Stomach (tissue), 19 donors: ENCODE data around the gene MAP3K14. TPM values are rescaled to one million over a fixed set of nuclear protein-coding genes. Genes with fewer than 3 reads are reported as not detected.
A peak's percentile ranks its signal among the peaks of the same experiment; 100 is the strongest.

ENCODE experiments used
- DNase-seq, 2 donors: peaks; one replicate each; pipeline versions ENCODE4 v3.0.0 to v3.0.0-alpha.2; 2013 to 2019
- H3K27ac ChIP-seq, 5 donors: fragments of 200-600 bp in 4 of 5; sonication (generic) in 4 of 5; one replicate each; pipeline ENCODE4 v1.5.1; 2013 to 2019; ENCODE audit warnings: mild to moderate bottlenecking in 1 of 5, moderate library complexity in 1 of 5
- H3K27me3 ChIP-seq, 3 donors: fragments of 200-600 bp; sonication (generic); one replicate each; pipeline ENCODE4 v1.5.1; 2017 to 2019; ENCODE audit warnings: mixed run types in 1 of 3
- H3K36me3 ChIP-seq, 4 donors: fragments of 200-600 bp; sonication (generic); 1 replicate in 3 of 4; 2 replicates in 1 of 4; pipeline ENCODE4 v1.5.1; 2016 to 2019
- H3K4me1 ChIP-seq, 4 donors: fragments of 200-600 bp; sonication (generic); one replicate each; pipeline ENCODE4 v1.5.1; 2016 to 2019
- H3K4me3 ChIP-seq, 4 donors: fragments of 200-600 bp; sonication (generic) in 3 of 4; one replicate each; pipeline ENCODE4 v1.5.1; 2016 to 2019; ENCODE audit warnings: mild to moderate bottlenecking in 1 of 4
- H3K9me3 ChIP-seq, 4 donors: fragments of 200-600 bp; sonication (generic); one replicate each; pipeline ENCODE4 v1.5.1; 2016 to 2019
- CTCF ChIP-seq, 7 experiments: fragments of 450-650 bp in 4 of 7; fragments of 200-600 bp in 3 of 7; sonication (generic) in 3 of 7; IDR thresholded peaks; one replicate each; pipeline ENCODE4 v1.5.1; 2016 to 2019; ENCODE audit warnings: antibody characterized with exemption in 7 of 7, control low read depth in 2 of 7, mild to moderate bottlenecking in 1 of 7
- EP300 ChIP-seq: sonication (generic); formaldehyde crosslinking; IDR thresholded peaks from one replicate; pipeline ENCODE4 v1.6.1; 2017; ENCODE audit warnings: antibody characterized with exemption
- POLR2A ChIP-seq, 4 donors: fragments of 450-650 bp; IDR thresholded peaks; one replicate each; pipeline ENCODE4 v1.6.1; 2016; ENCODE audit warnings: antibody characterized with exemption in 4 of 4, control low read depth in 2 of 4, mild to moderate bottlenecking in 1 of 4, moderate library complexity in 1 of 4
- POLR2AphosphoS5 ChIP-seq, 3 donors: sonication (generic); formaldehyde crosslinking; IDR thresholded peaks; one replicate each; pipeline ENCODE4 v1.6.1; 2016; ENCODE audit warnings: antibody characterized with exemption in 3 of 3
- WGBS, 5 donors: extraction: QIAGEN DNeasy Blood & Tissue Kit in 3 of 5; methylation state at CpG; one replicate each; pipeline versions ENCODE4 v1.1.5 to v1.1.7; 2013 to 2018; 5-methylcytosine and 5-hydroxymethylcytosine counted together
- intact Hi-C: fragments of 100-400 bp; cut with DNase I; formaldehyde crosslinking; loops from one replicate; pipeline ENCODE4 v1.15.1; 2023; ENCODE audit warnings: low total_unique reads
- long read RNA-seq, 10 donors: transcript quantifications; one replicate each; lab custom pipeline, GENCODE V29; 2026
- polyA plus RNA-seq, 3 donors: library from polyadenylated mRNA; stranded (reverse); fragments of 200-250 nt; gene quantifications; one replicate each; pipeline ENCODE4 v1.2.3, GENCODE V29; 2013
- total RNA-seq, 5 donors: library from RNA; depleted of rRNA; stranded (reverse); fragments of >200 nt; gene quantifications; one replicate each; pipeline versions ENCODE4 v1.1.0 to v1.2.3, GENCODE V29; 2014 to 2016
- donor health status: healthy with polysubstance abuse.
- donor health status: Bipolar disorder and iron deficiency.
- donor health status: healthy.

Gene MAP3K14
- total RNA-seq (10 to 100 TPM in 2 of 5 donors, 1 to 10 TPM in 3; 1.2 to 17.7 (median 9.7) TPM), polyA plus RNA-seq (10 to 100 TPM in 1 of 3 donors, 1 to 10 TPM in 2; 6.3 to 11.0 (median 6.4) TPM)
- long read RNA-seq, donor 1 = 0 reads
- long read RNA-seq, donor 2 = 0 reads
- long read RNA-seq, donor 3 = 0 reads
- long read RNA-seq, donor 4 = 0 reads
- long read RNA-seq, donor 5 = 0 reads
- long read RNA-seq, donor 6, full-length matches to known transcripts = 1 of 6 reads
- long read RNA-seq, donor 6, partial matches to known transcripts = 5 of 6 reads
- long read RNA-seq, donor 6, other reads (novel, unspliced or antisense) = 0 of 6 reads
- long read RNA-seq, donor 7, full-length matches to known transcripts = 1 of 1 reads
- long read RNA-seq, donor 7, partial matches to known transcripts = 0 of 1 reads
- long read RNA-seq, donor 7, other reads (novel, unspliced or antisense) = 0 of 1 reads
- long read RNA-seq, donor 8 = 0 reads
- long read RNA-seq, donor 9 = 0 reads
- long read RNA-seq, donor 10 = 0 reads

- Histone ChIP-seq H3K4me1 (peaks cover 56 to 87% (median 80%) of the 10 kb centered on the region in 4 donors), H3K27me3 (no peaks in the 10 kb centered on the region), H3K4me3 (peak within 1 kb of the TSS; percentile 74 to 85 (median 76)), H3K27ac (peak within 1 kb of the TSS; percentile 96 to 98 (median 96)), H3K36me3 (no peaks in the 10 kb centered on the region), H3K9me3 (no peaks in the 10 kb centered on the region)
- peak; percentile 75 to 92 for DNase-seq
- TF ChIP-seq POLR2AphosphoS5 (IDR thresholded peaks at IDR 0.05) = peak; percentile 59 to 96 (median 83)
- TF ChIP-seq POLR2A (IDR thresholded peaks at IDR 0.05) = peak in 1 of 4 donors; percentile 78
- no peak for TF ChIP-seq EP300
- no peak for TF ChIP-seq CTCF (IDR thresholded peaks at IDR 0.05)
- intact Hi-C loops = no loop called here
- WGBS, 5 donors = 0% methylated on average over 24 to 83 of the region's 83 CpGs
These were observed at the start of gene MAP3K14 for GRCh38 chr17:45316434-45317110. MAP3K14 (minus strand) TSS chr17:45317020; CDS start chr17:45290745, 26,275 bp downstream.

- Histone ChIP-seq H3K36me3 (no peaks in the 10 kb centered on the region), H3K27me3 (no peaks in the 10 kb centered on the region), H3K27ac (no peak overlapping the region), H3K4me3 (no peak overlapping the region), H3K9me3 (no peaks in the 10 kb centered on the region), H3K4me1 (peaks cover 0 to 8% (median 5%) of the 10 kb centered on the region in 4 donors)
- WGBS, 5 donors = 76 to 95% (median 92%) methylated on average over 3 of the region's 3 CpGs
- intact Hi-C loops = no loop called here
- DNase-seq = no peak
- TF ChIP-seq CTCF (IDR thresholded peaks at IDR 0.05) (no peak), EP300 (no peak), POLR2AphosphoS5 (IDR thresholded peaks at IDR 0.05) (no peak), POLR2A (IDR thresholded peaks at IDR 0.05) (no peak)
These were observed 49.2 kb upstream of the MAP3K14 start for GRCh38 chr17:45366049-45366448.

- Histone ChIP-seq H3K27ac (no peak overlapping the region), H3K36me3 (no peaks in the 10 kb centered on the region), H3K4me1 (no peaks in the 10 kb centered on the region), H3K27me3 (no peaks in the 10 kb centered on the region), H3K9me3 (no peaks in the 10 kb centered on the region), H3K4me3 (no peak overlapping the region)
- 69 to 80% (median 72%) methylated on average over 16 to 17 of the region's 17 CpGs for WGBS, 5 donors
- peak in 1 of 2 donors; percentile 37 for DNase-seq
- intact Hi-C loops = no loop called here
- TF ChIP-seq EP300 (no peak), CTCF (IDR thresholded peaks at IDR 0.05) (no peak)
These were observed 47.9 kb upstream of the MAP3K14 start for GRCh38 chr17:45364531-45365390.

GRCh38 chr17:45363498-45363897 lies 46.7 kb upstream of the MAP3K14 start:
- H3K9me3 ChIP-seq = no peaks in the 10 kb centered on the region
- WGBS, 5 donors = 75 to 90% (median 80%) methylated on average over 2 to 3 of the region's 3 CpGs
- intact Hi-C loops = no loop called here
- no peaks in the 10 kb centered on the region for H3K4me1 ChIP-seq
- no peak for DNase-seq
- H3K27me3 ChIP-seq = no peaks in the 10 kb centered on the region
- H3K4me3 ChIP-seq = no peak overlapping the region
- no peak overlapping the region for H3K27ac ChIP-seq
- no peaks in the 10 kb centered on the region for H3K36me3 ChIP-seq
- TF ChIP-seq EP300 = no peak
- TF ChIP-seq POLR2A (IDR thresholded peaks at IDR 0.05) = no peak
- no peak for TF ChIP-seq CTCF (IDR thresholded peaks at IDR 0.05)
- TF ChIP-seq POLR2AphosphoS5 (IDR thresholded peaks at IDR 0.05) = no peak
